ENCODE data around the gene POLR2J. TPM values are rescaled to one million over a fixed set of nuclear protein-coding genes. Genes with fewer than 3 reads are reported as not detected.

Gene POLR2J
- total and polyA plus RNA-seq, 10 of the 15 experiments (the other 5 are each of a cell fraction or from before 2014, with no cell fraction given): 16.4 to 119 (median 77.4) TPM

GRCh38 chr7:102453319-102453718 lies 25.4 kb downstream of the POLR2J start (continued):
- no peak for TF ChIP-seq SMC3 (IDR thresholded peaks at IDR 0.05; ENCODE audit: borderline replicate concordance, low read length)
- TF ChIP-seq CTCF (IDR thresholded peaks at IDR 0.05 in 2 of 3, conservative IDR thresholded peaks at IDR 0.05 in 1 of 3; ENCODE audit: control insufficient read depth in 2 of 3, extremely low read depth in 1 of 3, insufficient read depth in 1 of 3, low read depth in 3 of 3, low read length in 3 of 3): no peak
- TF ChIP-seq, protein P1, sequence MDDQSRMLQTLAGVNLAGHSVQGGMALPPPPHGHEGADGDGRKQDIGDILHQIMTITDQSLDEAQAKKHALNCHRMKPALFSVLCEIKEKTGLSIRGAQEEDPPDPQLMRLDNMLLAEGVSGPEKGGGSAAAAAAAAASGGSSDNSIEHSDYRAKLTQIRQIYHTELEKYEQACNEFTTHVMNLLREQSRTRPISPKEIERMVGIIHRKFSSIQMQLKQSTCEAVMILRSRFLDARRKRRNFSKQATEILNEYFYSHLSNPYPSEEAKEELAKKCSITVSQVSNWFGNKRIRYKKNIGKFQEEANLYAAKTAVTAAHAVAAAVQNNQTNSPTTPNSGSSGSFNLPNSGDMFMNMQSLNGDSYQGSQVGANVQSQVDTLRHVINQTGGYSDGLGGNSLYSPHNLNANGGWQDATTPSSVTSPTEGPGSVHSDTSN (IDR thresholded peaks at IDR 0.05; ENCODE audit: insufficient replicate concordance, low read depth, low read length): no peak
- no peak for TF ChIP-seq E2F8 (IDR thresholded peaks at IDR 0.05; ENCODE audit: low read depth, partially characterized antibody)
- no peak for TF ChIP-seq MYC (IDR thresholded peaks at IDR 0.05; ENCODE audit: insufficient read depth, insufficient read length, insufficient replicate concordance, low read length, severe bottlenecking)
- TF ChIP-seq GABPA (IDR thresholded peaks at IDR 0.05; ENCODE audit: low read depth): no peak
